Suprapubic skin (tissue), 3 donors: ENCODE measurements around the gene NIPBL.

Experiments
- CTCF ChIP-seq, 2 donors: fragments of 200-600 bp in 1 of 2; fragments of 450-650 bp in 1 of 2; sonication (generic) in 1 of 2; IDR thresholded peaks; one replicate each; pipeline ENCODE4 v1.5.1; 2016 to 2019; ENCODE audit warnings: antibody characterized with exemption in 2 of 2, mild to moderate bottlenecking in 1 of 2, moderate library complexity in 1 of 2
- EP300 ChIP-seq: sonication (generic); formaldehyde crosslinking; IDR thresholded peaks from one replicate; pipeline ENCODE4 v1.6.1; 2017; ENCODE audit warnings: antibody characterized with exemption
- POLR2A ChIP-seq, 2 donors: fragments of 450-650 bp; IDR thresholded peaks; one replicate each; pipeline ENCODE4 v1.6.1; 2017; ENCODE audit warnings: antibody characterized with exemption in 2 of 2, mild to moderate bottlenecking in 2 of 2, moderate library complexity in 2 of 2

- TF ChIP-seq POLR2A (IDR thresholded peaks at IDR 0.05) (no peak), EP300 (no peak), CTCF (IDR thresholded peaks at IDR 0.05) (no peak)
These were observed 1.3 kb upstream of the NIPBL start for GRCh38 chr5:36875051-36875789.
